NCI-H187 treated with DMSO at 0.1 percent for 48 hours (cell line): Measurements from ENCODE around the gene SPOCK1.

ENCODE experiments used
- DNase-seq: peaks from one replicate; lab custom pipeline; 2025; lab: John Stamatoyannopoulos, UW

SPOCK1 gene

GRCh38 chr5:137148159-137148558 lies 351.0 kb downstream of the SPOCK1 start:
- no peak for DNase-seq

- DNase-seq: no peak
Measured at GRCh38 chr5:137147346-137147745, 351.8 kb downstream of the SPOCK1 start.

- DNase-seq: peak; percentile 84
Measured at GRCh38 chr5:137146402-137146890, 352.7 kb downstream of the SPOCK1 start.

- DNase-seq: no peak
Measured at GRCh38 chr5:137145721-137146120, 353.4 kb downstream of the SPOCK1 start.

GRCh38 chr5:137144656-137145055 lies 354.5 kb downstream of the SPOCK1 start:
- DNase-seq: no peak

- no peak for DNase-seq
Measured at GRCh38 chr5:137142764-137143605, 356.1 kb downstream of the SPOCK1 start.

- DNase-seq: no peak
Measured at GRCh38 chr5:137142346-137142745, 356.8 kb downstream of the SPOCK1 start.

- DNase-seq: no peak
Measured at GRCh38 chr5:137141779-137142178, 357.3 kb downstream of the SPOCK1 start.

GRCh38 chr5:137136991-137137632 lies 362.0 kb downstream of the SPOCK1 start:
- DNase-seq: no peak

- DNase-seq: no peak
Measured at GRCh38 chr5:137134920-137135532, 364.1 kb downstream of the SPOCK1 start.

- DNase-seq: no peak
Measured at GRCh38 chr5:137129886-137130680, 369.0 kb downstream of the SPOCK1 start.

GRCh38 chr5:137128012-137128411 lies 371.1 kb downstream of the SPOCK1 start:
- DNase-seq: no peak

- DNase-seq: no peak
Measured at GRCh38 chr5:137126829-137127228, 372.3 kb downstream of the SPOCK1 start.

- DNase-seq: no peak
Measured at GRCh38 chr5:137122558-137122957, 376.6 kb downstream of the SPOCK1 start.

GRCh38 chr5:137122075-137122474 lies 377.1 kb downstream of the SPOCK1 start:
- no peak for DNase-seq

GRCh38 chr5:137119321-137119720 lies 379.8 kb downstream of the SPOCK1 start:
- DNase-seq: no peak

- no peak for DNase-seq
Measured at GRCh38 chr5:137118629-137119028, 380.5 kb downstream of the SPOCK1 start.

GRCh38 chr5:137115152-137115551 lies 384.0 kb downstream of the SPOCK1 start:
- no peak for DNase-seq

- no peak for DNase-seq
Measured at GRCh38 chr5:137114529-137114928, 384.6 kb downstream of the SPOCK1 start.

- DNase-seq: no peak
Measured at GRCh38 chr5:137113939-137114338, 385.2 kb downstream of the SPOCK1 start.

- no peak for DNase-seq
Measured at GRCh38 chr5:137113161-137113560, 386.0 kb downstream of the SPOCK1 start.
